OCI-LY3 (cell line): ENCODE results near the gene CRISP1.

Experiments
- CTCF ChIP-seq: fragments of 200-600, 300-600 bp; sonication (generic); IDR thresholded peaks from 2 replicates; pipeline ENCODE4 v1.5.1; 2014; ENCODE audit warnings: antibody characterized with exemption, low read length, low read depth
- EZH2phosphoT487 ChIP-seq: fragments of 200-600 bp; shearing (Covaris generic); IDR thresholded peaks from 2 replicates; pipeline ENCODE4 v1.6.1; 2018; ENCODE audit warnings: antibody characterized with exemption, mixed run types, low read depth

- TF ChIP-seq CTCF (no peak), EZH2phosphoT487 (no peak)
These were observed 25.9 kb upstream of the CRISP1 start for GRCh38 chr6:49892280-49892679.
